HG03280 (cell line): ENCODE measurements around the gene NRF1.
"Not testable (repeated sequence)": the region's sequence is repeated elsewhere in the genome, so short reads cannot be mapped to it uniquely, and the experiment has no call there.

Source experiments
- ATAC-seq: cut with Tn5 transposase; IDR thresholded peaks from one replicate; pipeline ENCODE4 v1.9.1; 2021; ENCODE audit warnings: mild to moderate bottlenecking, moderate library complexity; ENCODE audit not compliant: unreplicated experiment

Gene NRF1

GRCh38 chr7:129611246-129612111 lies at the start of gene NRF1:
Gene NRF1, plus strand, starts transcription at chr7:129611720. Its CDS starts 45,632 bp downstream, at chr7:129657352.
- peak; percentile 78 for ATAC-seq

GRCh38 chr7:129566323-129566722 lies 45.2 kb upstream of the NRF1 start:
- not testable (repeated sequence) for ATAC-seq

GRCh38 chr7:129567377-129567776 lies 44.1 kb upstream of the NRF1 start:
- no peak for ATAC-seq

- ATAC-seq: no peak
Observed at GRCh38 chr7:129568240-129568639, 43.3 kb upstream of the NRF1 start.

GRCh38 chr7:129569326-129569725 lies 42.2 kb upstream of the NRF1 start:
- ATAC-seq: no peak

GRCh38 chr7:129569811-129570215 lies 41.7 kb upstream of the NRF1 start:
- no peak for ATAC-seq

GRCh38 chr7:129571201-129571600 lies 40.3 kb upstream of the NRF1 start:
- no peak for ATAC-seq

- ATAC-seq: no peak
Observed at GRCh38 chr7:129572205-129572604, 39.3 kb upstream of the NRF1 start.

GRCh38 chr7:129574487-129574886 lies 37.0 kb upstream of the NRF1 start:
- no peak for ATAC-seq

GRCh38 chr7:129575699-129576098 lies 35.8 kb upstream of the NRF1 start:
- no peak for ATAC-seq

- no peak for ATAC-seq
Observed at GRCh38 chr7:129576138-129576537, 35.4 kb upstream of the NRF1 start.

- ATAC-seq: no peak
Observed at GRCh38 chr7:129578829-129579228, 32.7 kb upstream of the NRF1 start.

GRCh38 chr7:129586179-129586578 lies 25.3 kb upstream of the NRF1 start:
- ATAC-seq: not testable (repeated sequence)

GRCh38 chr7:129588268-129588667 lies 23.3 kb upstream of the NRF1 start:
- no peak for ATAC-seq

GRCh38 chr7:129591868-129592267 lies 19.7 kb upstream of the NRF1 start:
- ATAC-seq: no peak

- ATAC-seq: not testable (repeated sequence)
Observed at GRCh38 chr7:129596386-129596785, 15.1 kb upstream of the NRF1 start.

GRCh38 chr7:129597672-129598071 lies 13.8 kb upstream of the NRF1 start:
- ATAC-seq: no peak

- no peak for ATAC-seq
Observed at GRCh38 chr7:129599174-129599573, 12.3 kb upstream of the NRF1 start.

- not testable (repeated sequence) for ATAC-seq
Observed at GRCh38 chr7:129603594-129603993, 7.9 kb upstream of the NRF1 start.

- not testable (repeated sequence) for ATAC-seq
Observed at GRCh38 chr7:129604021-129604420, 7.5 kb upstream of the NRF1 start.

- ATAC-seq: no peak
Observed at GRCh38 chr7:129604713-129605437, 6.6 kb upstream of the NRF1 start.
